GM21390 (cell line): ENCODE data around the gene SNIP1.
"Not testable (repeated sequence)": the region's sequence is repeated elsewhere in the genome, so short reads cannot be mapped to it uniquely, and the experiment has no call there.

Experiments
- ATAC-seq: cut with Tn5 transposase; IDR thresholded peaks from one replicate; pipeline ENCODE4 v1.9.1; 2021; ENCODE audit not compliant: unreplicated experiment

The SNIP1 gene

DNA sequence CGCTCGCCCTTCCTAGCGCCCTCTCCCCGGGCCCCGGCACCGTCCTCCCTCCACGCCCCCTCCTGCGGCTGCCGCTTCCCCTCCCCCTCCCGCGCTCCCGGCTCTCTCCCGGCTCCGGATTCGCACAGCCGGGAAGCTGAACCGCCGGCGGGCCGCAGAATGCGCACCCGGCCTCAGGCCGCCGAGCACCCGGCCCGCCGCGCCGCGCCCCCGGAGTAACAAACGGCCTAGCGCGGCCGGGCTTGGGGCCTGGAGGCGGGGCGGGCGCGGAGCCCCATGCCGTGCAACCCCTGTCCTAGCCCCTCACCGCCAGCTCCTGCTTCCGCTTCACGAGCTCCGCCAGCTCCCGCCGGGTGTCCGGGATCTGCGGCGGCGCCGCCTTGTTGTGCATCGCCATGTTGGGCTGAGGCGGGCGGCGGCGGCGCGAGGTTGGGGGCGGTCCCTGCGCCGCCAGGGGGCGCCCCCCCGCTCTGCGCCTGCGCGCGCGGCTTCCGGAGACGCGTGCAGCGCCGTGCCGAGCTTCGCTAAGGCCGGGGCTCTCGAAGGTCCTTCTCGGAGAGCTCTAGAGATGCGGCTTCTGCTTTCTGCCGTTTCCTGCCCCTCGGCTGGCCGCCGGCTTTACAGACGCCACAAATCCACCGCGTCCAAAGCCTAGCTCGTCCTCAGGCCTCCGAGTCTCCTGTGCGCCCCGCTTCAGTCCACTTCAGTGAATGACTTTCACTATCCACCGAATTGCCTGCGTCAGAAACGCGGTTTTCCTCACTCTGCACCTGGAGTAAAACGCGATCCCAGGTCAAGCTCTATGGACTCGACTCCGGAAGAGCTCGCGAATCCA, 39.5 kb downstream of the SNIP1 start, which contains the start of gene MEAF6:
MEAF6 (minus strand) TSS at position 417 of the 835 bp plus-strand sequence; CDS start at position 397, 20 bp downstream.
- peak; percentile 95 for ATAC-seq

GRCh38 chr1:37513795-37514349, 40.2 kb downstream of the SNIP1 start:
- no peak for ATAC-seq

- no peak for ATAC-seq
Measured at GRCh38 chr1:37509181-37509580, 44.9 kb downstream of the SNIP1 start.

DNA sequence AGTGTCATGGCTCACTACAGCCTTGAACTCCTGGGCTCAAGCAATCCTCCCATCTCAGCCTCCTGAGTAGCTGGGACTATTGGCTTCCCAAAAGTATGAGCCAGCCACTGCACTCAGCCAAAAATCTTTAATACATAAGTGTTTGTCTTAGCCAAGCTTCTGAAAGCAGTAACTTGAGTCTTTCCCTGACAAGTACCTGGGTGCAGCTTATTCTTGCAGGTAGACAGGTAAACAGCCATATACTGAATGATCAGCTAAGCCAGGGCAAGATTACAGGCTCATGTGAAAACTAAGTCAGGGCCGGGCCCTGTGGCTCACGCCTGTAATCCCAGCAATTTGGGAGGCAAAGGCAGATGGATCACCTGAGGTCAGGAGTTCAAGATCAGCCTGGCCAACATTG, 47.4 kb downstream of the SNIP1 start:
- no peak for ATAC-seq

GRCh38 chr1:37502791-37503190, 51.3 kb downstream of the SNIP1 start:
- not testable (repeated sequence) for ATAC-seq

GRCh38 chr1:37502104-37502503, 52.0 kb downstream of the SNIP1 start:
- no peak for ATAC-seq

- ATAC-seq: no peak
Measured at GRCh38 chr1:37501661-37502060, 52.4 kb downstream of the SNIP1 start.

DNA sequence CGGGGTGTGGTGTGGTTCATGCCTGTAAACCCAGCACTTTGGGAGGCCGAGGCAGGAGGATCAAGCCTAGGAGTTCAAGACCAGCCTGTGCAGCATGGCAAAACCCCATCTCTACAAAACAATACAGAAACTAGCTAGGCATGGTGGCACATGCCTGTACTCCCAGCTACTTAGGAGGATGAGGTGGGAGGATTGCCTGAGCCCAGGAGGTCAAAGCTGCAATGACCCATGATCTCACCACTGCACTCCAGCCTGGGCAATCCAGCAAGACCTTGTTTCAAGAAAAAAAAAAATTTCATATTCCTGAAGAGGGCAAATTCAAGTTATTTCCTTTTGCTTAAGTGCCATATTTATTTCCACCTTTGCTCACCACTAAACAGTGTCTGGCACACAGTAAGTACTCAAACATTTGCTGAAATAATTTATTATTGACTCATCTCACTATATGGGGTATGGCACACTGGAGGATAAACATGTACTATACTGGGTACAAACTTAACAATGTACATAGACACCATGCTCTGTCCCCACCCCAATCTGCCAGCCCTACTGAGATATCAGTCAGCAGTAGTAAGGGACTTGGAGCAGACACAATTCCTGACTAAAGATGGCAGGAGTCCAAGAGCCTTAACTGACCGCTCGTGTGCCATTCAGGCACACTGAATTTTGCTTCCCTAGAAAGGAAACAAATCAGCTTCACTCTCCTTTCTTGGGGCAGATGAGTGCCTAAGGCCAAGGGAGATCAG, 55.0 kb downstream of the SNIP1 start:
- no peak for ATAC-seq

DNA sequence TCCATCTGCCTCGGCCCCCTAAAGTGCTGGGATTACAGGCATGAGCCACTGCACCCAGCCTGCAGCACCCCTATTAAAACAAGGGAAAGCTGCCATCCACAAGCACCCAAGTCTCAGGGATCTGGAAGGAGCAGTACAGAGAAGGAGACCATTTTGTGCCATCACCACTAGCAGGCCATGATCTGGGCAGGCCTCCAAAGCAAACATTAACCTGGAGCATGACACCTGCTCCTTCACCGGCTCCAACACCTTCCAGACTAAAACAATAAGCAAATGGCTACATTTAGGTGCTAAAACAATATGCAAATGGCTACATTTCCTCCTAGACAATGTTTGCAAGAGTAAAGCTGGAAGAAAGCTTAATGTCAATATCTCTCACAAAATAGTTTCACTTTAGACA, 56.3 kb downstream of the SNIP1 start:
- ATAC-seq: no peak

DNA sequence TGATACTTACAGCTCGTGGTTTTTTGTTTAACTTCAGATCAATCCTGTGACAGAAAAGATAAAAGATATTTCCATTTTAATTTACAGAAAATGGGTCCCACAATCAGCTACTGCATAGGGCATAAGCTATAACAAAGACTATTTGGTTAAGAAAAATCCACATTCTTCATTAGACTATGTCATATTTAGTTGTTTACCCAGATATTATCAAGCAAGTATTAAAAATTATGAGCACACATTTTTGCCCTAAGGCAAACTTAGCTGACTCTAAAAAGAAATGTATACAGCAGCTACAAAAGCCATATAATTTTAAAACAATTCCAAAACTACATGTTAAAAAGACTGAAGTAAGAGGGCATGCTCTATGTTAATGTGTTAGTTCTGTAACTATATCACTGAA, 58.2 kb downstream of the SNIP1 start:
- no peak for ATAC-seq

DNA sequence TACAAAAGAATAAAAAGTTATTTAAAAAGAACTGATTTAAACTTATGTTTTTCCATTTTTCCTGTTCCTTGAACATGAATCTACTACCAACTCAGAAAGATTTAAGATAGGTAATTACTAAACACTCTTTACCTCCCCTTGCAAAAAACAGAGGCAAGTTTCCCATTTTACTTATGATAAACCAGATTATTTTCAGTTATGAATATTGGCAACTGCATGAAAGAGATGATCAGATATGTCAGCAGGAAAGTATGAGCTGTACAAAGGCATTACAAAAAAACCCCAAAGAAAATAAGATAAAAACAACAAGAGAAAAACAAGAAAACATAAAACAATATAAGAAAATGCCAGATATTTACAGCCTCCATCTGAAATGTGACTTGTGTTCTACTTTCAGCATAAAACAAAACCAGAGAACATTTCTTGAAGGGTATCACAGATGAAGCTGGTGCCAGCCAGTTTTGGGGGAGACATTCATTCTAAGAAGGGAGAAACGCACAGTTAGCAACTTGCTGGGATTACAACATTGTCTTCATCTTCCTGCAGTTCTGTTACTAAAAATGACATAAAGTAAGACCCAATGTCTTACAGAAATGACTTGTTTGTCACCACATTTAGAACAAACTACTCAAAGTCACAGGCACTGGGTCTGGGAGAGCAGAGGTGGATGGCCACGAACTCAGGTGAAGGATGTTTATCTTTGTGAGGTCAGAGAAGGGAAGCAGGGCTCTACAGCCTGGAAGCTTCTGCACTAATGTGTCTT, 60.6 kb downstream of the SNIP1 start:
- ATAC-seq: no peak

- ATAC-seq: no peak
Measured at GRCh38 chr1:37487619-37487984, 66.5 kb downstream of the SNIP1 start.

GRCh38 chr1:37486680-37487618, 67.1 kb downstream of the SNIP1 start:
- ATAC-seq: no peak

GRCh38 chr1:37485902-37486679, 68.0 kb downstream of the SNIP1 start:
- ATAC-seq: no peak
